Hematopoietic multipotent progenitor cell treated with erythropoietin and hydrocortisone succinate and interleukin-3 and kit ligand, for 17 days (in vitro differentiated cells): ENCODE measurements around the gene PLEKHG3.
"Not testable (repeated sequence)": the region's sequence is repeated elsewhere in the genome, so short reads cannot be mapped to it uniquely, and the experiment has no call there.

Experiments used
- DNase-seq: peaks from one replicate; pipeline ENCODE4 v3.0.0-alpha.2; 2015; ENCODE audit warnings: low spot score

Gene PLEKHG3

DNA sequence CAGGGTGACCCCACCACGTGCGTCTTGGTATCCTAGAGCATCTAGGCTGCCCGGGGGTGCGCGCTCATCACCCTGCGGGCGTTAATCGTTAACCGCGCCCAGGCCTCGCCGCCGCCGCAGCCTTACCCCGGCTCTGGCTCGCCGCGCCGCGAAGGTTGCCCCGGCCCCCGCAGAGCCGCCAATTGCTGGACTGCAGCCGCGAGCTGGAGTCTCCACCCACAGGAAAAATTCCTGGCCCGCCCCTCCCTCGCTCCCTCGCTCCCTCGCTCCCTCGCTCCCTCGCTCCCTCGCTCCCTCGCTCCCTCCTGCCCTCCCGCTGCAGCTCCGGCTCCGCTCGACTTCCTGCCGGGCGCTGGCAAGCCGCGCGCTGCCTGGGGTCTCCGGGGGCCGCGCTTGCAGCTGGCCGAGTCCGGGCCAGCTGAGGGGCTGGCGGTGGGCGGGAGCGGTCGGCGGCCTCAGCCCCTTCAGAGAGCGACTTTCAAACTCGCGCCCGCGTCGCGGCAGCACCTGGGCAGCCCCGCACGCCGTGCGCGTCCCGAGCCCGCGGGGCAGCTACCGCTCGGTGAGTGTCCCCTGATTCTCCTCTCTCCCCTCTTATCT, at the start of gene PLEKHG3:
Gene PLEKHG3 (plus strand): TSS at position 282 of the 600 bp plus-strand sequence. CDS start 23,208 bp downstream, outside the sequence.
- no peak for DNase-seq

DNA sequence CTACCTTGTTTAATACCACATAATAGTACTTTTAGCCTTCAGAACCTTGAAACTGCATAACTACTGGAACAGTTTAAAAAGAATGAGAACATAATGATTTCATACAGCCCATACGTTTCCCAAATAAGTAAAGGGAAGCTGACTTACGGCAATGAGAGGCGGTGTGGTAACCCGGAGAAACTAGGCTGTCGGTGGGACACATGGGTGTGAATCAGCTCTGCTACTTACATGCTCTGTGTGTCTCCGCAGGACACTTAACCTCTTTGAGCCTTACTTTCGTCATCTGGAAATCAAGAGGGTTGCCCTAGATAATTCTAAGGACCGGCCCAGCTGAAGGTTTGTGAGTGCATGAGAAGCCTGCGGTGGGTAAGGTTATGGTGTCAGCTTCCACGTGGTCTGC, 49.3 kb upstream of the PLEKHG3 start:
- DNase-seq: no peak

DNA sequence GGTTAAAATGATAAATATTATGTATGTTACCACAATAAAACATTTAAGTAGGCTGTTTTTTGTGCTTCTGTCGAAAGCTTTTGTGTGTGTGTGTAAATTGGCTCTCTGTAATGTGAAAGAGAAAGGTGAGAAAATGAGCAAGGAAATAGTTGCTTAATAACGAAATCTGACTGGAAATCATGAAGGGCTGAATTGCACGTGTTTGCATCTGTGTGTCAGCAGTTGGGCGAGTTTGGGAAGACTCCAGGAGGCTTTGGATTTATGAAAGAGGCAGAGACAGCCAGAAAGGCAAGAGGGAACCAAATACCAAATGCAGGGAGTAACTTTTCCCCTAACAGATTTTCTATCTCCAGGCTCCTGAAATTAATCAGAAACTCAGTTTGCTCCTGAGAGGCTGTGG, 47.2 kb upstream of the PLEKHG3 start:
- DNase-seq: no peak

DNA sequence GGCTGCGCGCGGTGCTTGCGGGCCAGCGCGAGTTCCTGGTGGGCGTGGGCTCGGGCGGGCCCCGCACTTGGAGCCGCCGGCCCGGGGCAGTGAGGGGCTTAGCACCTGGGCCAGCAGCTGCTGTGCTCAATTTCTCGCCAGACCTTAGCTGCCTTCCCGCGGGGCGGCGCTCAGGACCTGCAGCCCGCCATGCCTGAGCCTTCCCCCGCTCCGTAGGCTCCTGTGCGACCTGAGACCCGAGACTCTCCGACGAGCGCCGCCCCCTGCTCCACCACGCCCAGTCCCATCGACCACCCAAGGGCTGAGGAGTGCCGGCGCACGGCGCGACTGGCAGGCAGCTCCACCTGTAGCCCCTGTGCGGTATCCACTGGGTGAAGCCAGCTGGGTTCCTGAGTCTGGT, 46.0 kb upstream of the PLEKHG3 start:
- no peak for DNase-seq

DNA sequence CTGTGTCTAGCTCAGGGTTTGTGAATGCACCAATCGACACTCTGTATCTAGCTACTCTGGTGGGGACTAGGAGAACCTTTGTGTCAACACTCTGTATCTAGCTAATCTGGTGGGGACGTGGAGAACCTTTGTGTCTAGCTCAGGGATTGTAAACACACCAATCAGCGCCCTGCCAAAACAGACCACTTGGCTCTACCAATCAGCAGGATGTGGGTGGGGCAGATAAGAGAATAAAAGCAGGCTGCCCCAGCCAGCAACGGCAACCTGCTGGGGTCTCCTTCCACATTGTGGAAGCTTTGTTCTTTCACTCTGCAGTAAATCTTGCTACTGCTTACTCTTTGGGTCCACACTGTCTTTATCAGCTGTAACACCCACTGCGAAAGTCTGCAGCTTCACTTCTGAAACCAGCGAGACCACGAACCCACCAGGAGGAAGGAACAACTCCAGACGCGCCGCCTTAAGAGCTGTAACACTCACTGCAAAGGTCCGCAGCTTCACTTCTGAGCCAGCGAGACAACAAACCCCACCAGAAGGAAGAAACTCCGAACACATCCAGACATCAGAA, 45.4 kb upstream of the PLEKHG3 start:
- DNase-seq: not testable (repeated sequence)

DNA sequence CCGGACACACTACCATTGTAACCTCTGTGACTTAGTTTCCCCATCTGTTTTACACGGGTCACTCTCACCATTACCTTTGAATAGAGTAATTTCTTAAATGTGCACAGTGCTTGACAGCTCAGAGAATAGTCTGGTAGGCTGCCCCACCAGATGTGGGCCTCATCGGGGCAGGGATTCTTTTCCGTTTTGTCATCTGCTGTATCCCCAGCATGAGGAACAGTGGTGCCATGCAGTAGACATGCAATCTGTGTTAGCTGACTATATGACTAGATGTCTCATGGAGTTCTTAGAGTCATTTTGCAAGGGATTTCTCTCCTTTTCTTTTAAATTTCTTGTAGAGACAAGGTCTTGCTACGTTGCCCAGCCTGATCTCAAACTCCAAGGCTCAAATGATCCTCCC, 44.9 kb upstream of the PLEKHG3 start:
- DNase-seq: no peak

DNA sequence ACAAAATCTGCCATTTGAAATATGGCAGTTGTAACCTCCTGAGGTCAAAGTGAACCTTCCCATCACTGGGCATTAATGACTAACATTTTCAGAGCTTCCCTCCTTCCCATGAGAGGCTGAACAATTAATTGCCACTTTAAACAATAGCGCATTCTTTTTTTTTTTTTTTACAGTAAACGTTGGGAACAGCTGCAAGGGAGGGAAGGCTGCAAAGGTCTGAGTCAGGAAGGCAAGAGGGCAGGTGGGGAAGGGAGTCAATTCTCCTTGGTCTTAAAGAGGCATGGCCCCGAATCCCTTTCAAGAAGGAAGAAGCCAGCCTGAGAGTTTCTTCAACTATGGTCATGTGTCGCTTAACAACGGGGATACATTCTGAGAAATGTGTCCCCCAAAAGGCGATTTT, 41.0 kb upstream of the PLEKHG3 start:
- no peak for DNase-seq

GRCh38 chr14:64671591-64671990, 32.6 kb upstream of the PLEKHG3 start:
- DNase-seq: peak; percentile 30

- DNase-seq: no peak
Observed at GRCh38 chr14:64673316-64673715, 30.9 kb upstream of the PLEKHG3 start.

DNA sequence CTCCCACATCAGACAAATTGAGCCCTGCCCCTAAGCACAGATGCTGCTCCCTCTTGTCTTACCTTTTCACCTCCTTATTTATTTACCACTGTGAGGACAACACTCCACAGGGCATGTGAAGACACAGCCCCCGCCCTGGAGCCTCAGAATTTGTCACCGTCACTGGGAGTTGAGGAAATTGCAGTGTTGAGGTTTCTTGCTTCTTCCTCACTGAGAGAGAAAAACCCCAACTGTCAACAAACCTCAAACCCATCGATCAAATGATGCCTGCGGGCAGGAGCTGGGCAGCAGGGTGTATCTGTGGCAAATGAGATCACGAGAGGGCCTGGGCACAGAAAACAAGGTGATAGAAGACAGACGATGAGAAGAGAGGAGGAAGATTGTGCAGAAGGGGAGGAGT, 30.5 kb upstream of the PLEKHG3 start:
- no peak for DNase-seq

DNA sequence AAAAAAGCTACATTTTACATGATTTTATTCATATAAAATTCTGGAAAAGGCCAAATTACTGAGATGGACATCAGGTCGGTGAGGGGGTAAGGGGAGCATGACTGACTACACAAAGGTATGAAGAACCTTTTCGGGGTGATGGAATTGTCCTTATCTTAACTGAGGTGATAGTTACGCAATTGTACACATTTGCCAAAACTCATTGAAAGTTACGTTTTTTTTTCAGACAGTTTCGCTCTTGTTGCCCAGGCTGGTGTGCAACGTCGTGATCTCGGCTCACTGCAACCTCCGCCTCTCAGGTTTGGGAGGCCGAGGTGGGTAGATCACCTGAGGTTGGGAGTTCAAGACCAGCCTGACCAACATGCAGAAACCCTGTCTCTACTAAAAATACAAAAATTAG, 29.4 kb upstream of the PLEKHG3 start:
- DNase-seq: no peak

DNA sequence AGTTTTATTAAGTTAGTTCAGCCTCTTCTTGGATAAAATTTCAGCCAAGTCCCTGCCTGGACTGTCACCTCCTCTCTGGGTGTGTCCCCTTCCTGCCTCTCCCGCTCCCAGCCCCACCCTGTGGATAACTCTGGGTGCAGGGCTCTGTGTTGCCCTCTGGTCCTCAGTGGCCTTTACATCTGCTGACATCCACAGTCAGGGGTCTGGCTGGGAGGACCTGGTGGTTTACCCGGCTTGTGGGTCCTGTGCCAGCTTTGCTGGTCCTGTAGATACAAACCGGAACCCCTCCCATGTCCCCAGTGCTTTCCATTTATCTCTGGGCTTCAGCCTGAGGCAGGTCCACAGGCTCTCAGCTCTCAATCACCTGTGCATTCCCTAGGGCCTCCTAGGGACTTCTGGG, 28.9 kb upstream of the PLEKHG3 start:
- no peak for DNase-seq

DNA sequence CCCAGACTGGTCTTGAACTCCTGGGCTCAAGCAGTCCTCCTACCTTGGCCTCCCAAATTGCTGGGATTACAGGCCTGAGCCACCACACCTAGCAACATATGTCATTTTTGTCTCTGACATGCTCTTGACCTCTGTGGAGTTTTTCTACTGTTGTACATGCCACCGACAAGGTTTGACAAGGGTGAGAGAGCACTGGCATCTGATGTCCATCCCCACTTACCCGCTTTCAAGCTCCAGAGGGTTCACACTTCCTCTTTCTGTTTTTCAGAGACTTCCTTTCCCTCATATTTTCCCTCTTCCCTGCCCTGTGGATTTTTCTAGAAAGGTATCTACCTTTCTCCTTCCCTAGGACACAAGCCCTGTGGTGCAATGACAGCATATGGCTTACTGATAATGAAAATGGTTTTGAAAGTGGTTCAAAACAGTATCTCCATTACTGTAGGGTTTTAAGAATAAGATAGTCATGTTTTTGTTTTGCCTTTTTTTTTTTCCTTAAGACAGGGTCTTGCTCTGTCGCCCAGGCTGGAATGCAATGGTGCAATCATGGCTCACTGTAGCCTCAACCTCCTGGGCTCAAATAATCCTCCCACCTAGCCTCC, 27.7 kb upstream of the PLEKHG3 start:
- DNase-seq: no peak

DNA sequence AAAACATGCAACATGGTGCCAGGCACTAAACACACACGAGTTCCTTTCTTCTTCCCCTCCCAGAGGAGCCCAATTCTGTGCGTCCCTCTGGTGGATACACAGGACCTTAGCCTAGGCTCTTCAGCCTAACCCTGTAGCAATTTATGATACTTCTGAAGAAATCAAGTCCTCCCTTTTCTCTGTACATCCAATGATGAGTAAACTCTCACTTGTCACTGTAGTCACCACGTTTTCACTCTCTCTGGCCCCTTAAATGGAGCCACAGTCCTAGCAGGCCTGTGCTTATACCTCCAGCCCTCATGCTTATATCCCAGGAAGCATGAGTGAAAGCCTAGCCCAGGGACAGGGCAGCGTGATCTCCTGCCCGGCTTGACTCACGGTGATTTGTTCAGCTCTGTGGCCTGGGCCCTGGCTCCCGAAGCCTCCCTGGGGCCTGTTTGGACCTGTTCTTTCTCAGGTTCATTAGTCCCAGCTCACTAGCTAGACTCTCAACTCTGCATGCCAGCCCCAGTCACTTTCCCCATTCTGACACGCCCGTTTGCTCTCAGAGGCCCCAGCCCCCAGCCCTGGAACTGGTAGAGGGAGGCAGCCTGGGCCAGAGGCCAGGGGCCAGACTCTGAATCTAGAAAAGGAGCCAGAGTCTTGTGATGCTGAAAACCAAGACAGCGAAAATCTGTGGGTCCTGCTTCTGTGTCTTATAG, 24.1 kb upstream of the PLEKHG3 start:
- no peak for DNase-seq

- no peak for DNase-seq
Observed at GRCh38 chr14:64680714-64681065, 23.5 kb upstream of the PLEKHG3 start.

DNA sequence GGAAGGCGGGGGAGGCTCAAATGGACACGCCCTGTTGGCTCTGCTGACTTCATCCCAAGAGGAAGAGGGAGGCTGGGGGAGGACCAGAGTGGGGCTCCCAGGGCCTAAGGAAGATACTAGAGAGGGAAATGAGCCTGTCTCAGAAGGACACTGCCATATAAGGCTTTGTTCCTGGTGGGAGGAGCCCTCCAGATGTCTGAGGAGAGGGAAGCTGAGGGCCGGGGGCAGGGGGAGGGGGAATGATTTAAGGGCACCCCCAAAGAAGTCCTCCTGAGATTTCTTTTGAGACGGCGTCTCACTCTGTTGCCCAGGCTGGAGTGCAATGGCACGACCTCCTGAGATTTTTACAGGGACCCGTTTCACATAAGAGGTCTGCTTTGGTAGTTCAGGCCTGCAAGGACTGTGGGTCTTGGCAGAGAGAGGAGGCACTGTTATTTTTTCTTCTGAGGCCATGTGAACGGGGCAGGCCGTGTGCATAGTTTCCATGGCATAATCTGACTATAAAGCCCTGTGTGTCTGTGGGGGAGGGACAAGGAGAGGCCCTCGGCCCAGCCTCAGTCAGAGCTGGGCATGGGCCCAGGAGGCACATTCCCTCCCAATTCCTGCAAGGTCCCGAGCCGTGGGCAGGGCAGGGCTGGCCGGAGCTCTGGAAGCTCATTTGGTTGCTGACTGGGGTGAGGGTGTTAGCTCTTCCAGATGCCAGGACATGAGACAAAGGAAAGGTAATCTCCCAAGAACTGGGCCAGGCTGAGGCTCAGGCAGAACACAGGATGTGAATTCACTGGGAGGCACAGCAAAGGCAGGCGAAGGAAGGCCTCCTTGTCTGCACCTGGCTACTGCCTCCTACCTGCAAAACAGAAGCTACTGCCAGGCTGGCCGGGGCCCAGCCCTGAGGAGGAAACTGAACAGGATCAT, 22.2 kb upstream of the PLEKHG3 start:
- no peak for DNase-seq

DNA sequence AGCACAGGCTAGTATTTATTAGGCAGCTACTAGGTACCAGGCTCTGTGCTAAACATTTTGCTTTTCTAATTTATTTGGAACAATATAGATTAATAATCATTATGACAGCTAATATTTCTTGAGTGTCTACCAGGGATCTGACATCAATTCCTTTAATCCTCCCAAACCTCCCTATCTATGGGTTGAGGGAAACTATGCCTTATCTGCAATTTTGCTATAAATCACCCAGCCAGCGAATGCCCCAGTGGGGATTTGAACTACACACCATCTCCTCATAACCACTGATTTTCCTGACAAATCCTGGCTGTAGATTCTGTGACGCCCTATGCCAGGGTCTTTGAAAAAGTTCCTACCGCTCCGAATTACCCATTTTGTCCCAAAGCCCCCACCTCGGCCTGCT, 21.4 kb upstream of the PLEKHG3 start:
- DNase-seq: no peak

- DNase-seq: no peak
Observed at GRCh38 chr14:64683264-64683663, 21.0 kb upstream of the PLEKHG3 start.

DNA sequence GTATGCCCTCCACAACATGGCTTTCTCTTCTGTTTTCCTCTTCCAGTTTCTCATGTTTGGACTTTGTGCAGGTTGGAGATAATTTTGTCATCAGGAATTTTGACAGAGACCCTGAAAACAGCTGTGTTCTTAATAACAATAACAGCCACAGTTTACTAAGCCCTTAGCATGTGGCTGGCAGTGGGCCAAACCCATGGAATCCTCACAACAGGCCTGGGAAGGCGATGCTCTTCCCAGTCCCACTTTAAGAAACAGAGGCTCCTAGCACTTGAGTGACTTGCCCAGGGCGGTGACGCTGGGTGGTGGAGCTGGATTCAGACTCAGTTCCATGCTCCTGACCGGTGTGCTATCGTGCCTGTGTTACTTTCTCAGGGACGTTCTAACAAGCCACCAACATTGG, 20.1 kb upstream of the PLEKHG3 start:
- DNase-seq: no peak

- no peak for DNase-seq
Observed at GRCh38 chr14:64685371-64686281, 18.6 kb upstream of the PLEKHG3 start.

DNA sequence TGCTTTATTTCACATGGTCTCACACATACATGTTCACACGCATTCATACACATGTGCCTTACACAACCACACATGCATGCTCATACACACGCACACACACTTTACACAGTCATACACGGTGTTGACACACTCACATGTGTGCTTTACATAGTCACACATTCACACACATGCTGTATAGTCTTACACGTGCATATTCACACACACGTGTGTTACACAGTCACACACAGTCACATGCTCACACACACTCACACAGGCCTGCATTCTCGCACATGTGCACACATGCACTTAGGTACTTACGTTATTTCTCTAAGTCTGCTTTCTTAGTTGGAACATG, 18.0 kb upstream of the PLEKHG3 start:
- no peak for DNase-seq
